Measurements from ENCODE around the gene SLC4A4.

The SLC4A4 gene

DNA sequence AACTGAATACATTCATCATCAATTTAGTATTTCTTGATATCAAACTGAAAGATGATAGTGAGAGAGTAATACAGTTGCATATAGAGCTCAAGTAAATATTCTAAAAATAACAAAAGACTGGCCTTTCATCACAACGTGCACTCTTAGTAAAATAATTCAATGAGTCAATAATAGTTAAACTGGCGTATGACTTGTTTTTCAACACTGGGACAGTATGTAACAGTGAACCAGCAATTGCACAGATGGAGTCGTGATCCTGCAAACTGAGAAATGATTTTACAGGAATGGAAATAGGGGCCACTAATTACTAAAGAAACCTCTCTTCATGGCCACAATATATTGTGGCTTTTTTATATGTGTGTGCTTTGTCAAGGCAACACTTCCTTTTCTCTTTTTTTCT lies 137.4 kb downstream of the SLC4A4 start:
- TF ChIP-seq, protein P1, sequence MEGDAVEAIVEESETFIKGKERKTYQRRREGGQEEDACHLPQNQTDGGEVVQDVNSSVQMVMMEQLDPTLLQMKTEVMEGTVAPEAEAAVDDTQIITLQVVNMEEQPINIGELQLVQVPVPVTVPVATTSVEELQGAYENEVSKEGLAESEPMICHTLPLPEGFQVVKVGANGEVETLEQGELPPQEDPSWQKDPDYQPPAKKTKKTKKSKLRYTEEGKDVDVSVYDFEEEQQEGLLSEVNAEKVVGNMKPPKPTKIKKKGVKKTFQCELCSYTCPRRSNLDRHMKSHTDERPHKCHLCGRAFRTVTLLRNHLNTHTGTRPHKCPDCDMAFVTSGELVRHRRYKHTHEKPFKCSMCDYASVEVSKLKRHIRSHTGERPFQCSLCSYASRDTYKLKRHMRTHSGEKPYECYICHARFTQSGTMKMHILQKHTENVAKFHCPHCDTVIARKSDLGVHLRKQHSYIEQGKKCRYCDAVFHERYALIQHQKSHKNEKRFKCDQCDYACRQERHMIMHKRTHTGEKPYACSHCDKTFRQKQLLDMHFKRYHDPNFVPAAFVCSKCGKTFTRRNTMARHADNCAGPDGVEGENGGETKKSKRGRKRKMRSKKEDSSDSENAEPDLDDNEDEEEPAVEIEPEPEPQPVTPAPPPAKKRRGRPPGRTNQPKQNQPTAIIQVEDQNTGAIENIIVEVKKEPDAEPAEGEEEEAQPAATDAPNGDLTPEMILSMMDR (IDR thresholded peaks at IDR 0.05; ENCODE audit: low read depth, low read length): no peak
- DNase-seq (ENCODE audit: extremely low read depth, low read depth): no peak

DNA sequence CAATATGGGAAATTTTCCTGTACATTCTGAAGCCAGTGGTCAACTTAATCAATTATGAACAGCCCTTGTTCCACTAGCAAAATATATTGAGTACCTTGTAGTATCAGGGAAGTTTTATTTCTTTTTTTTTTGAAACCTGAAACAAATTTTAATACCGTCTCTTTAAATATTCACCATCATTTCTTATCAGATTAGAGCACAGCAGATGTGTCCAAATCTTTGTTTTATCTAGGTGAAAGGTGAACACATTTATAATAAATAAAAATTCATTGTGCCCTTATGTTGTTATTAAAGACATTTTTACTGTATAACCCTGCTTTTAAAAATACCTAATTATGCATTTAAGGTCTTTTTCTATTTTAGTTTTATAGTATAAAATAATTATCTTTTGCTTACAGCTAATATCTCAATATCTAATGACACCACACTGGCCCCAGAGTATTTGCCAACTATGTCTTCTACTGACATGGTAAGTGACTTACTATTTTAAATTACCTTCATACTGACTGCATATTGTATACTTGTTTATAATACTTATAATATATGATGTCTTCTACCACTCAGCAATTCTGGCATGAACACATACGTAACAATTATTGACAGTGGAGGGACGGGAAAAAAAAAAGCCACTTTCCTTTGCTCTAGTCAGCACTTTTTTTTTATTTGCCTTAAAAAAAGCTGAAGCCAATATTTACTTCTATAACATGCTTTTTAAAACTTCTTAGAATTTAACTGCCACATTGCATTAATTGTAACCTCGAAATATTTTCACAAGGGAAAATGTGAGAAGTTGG lies 147.9 kb downstream of the SLC4A4 start:
- DNase-seq (ENCODE audit: extremely low read depth, low read depth): no peak
- TF ChIP-seq, protein P1 (IDR thresholded peaks at IDR 0.05; ENCODE audit: low read depth, low read length): no peak

DNA sequence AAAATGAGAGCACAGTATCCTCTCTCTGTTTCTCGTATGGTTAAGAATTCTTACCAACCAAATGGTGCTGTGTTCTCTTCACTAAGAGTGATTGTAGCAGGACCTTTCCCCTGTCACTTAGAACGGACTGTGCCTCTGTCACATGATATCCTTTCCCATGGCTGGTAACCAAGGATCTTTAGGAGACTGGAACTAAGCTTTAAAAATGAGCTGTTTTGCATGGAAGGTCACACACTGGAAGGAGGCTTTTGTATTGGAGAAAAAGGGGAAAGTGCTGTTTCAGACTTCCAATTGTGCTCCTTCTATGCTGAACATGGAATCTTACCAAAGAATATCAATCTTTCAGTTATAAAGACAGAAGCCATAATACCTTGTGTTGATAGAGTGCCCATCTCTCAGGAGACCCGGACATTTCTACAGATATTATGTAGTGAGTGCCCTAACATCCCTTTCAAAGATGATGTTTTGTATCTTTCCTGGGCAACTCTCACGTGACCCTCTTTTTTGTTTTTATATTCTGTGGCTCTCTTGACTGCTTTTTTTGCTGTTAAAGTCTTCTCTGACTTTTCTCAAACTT lies 148.6 kb downstream of the SLC4A4 start:
- TF ChIP-seq, protein P1 (IDR thresholded peaks at IDR 0.05; ENCODE audit: low read depth, low read length): no peak
- no peak for DNase-seq (ENCODE audit: extremely low read depth, low read depth)

DNA sequence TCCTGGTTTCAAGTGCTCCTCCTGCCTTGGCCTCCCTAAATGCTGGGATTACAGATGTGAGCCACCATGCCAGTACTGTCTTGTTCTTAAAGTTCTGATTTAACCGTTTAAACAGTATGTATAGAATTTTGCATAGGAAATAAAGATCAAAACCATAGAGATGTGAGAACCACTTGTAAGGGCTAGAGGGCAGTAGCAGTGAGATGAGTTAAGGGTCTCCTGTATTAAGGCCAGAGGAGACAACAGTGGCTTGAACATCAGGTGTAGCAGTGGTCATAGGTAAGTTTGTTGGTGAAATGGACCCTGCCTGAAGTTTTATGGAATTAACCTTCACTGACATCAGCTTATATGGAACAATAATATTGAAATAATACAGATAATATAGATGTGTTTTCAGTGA lies 155.7 kb downstream of the SLC4A4 start:
- no peak for DNase-seq (ENCODE audit: extremely low read depth, low read depth)
- TF ChIP-seq, protein P1 (IDR thresholded peaks at IDR 0.05; ENCODE audit: low read depth, low read length): no peak

DNA sequence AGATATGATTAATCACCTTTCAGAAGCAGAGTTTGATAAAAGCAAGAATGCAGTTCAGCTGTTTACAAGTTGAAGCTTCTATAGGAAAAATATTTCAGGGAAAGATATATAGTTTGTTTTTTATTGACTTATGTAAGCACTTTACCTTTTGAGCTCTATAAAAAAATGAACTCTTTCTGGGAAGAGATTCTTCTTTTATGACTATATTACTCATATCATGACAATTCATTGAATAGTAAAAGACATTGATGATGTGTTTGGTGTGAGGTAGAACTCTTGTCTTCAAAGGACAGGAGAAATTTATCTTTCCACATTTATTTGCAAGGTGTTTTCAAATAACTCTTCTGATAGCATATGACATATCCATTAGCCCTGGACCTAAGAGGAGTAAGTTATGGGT lies 156.6 kb downstream of the SLC4A4 start:
- TF ChIP-seq, protein P1 (IDR thresholded peaks at IDR 0.05; ENCODE audit: low read depth, low read length): no peak
- no peak for DNase-seq (ENCODE audit: extremely low read depth, low read depth)

DNA sequence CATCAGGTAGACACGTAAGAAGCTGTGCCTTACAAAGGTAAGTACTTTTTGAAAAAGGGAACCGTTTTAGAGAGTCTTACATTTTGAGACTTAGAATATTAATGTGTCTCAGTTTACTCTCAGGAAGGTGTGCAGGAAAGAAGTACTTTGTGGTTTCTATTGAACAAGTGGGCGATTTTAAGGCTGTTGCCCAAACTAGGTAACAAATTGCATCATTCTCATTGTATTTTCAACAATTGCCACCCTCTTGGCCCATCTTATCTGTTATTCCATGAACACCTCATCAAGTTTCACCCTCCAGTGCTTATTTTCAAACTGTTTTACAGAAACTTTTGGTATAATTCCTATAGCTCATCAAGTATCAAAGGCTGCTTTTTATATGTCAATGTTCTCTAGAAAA lies 158.3 kb downstream of the SLC4A4 start:
- no peak for DNase-seq (ENCODE audit: extremely low read depth, low read depth)
- TF ChIP-seq, protein P1 (IDR thresholded peaks at IDR 0.05; ENCODE audit: low read depth, low read length): no peak

DNA sequence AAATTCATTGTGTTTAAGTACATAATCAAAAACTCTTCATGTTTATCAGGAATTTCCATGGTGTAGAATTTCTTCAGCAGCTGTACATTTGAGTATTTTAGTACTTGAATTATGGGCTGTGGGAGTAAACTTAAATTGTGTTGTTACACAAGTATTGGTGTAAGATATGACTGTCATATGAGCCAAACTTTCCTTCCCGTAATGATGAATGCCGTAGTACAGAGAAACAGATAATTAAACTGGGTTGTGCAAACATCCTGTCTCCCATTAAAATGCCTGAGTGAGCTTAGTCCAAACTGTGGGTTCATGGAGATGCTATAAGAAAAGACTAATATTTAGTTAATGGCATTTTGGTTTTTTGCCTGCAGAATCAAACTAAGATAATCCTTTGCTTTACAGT lies 159.2 kb downstream of the SLC4A4 start:
- TF ChIP-seq, protein P1 (IDR thresholded peaks at IDR 0.05; ENCODE audit: low read depth, low read length): no peak
- DNase-seq (ENCODE audit: extremely low read depth, low read depth): peak; percentile 37
